ENCODE results near the gene MYH9.
A peak's percentile ranks its signal among the peaks of the same experiment; 100 is the strongest.

Gene MYH9

DNA sequence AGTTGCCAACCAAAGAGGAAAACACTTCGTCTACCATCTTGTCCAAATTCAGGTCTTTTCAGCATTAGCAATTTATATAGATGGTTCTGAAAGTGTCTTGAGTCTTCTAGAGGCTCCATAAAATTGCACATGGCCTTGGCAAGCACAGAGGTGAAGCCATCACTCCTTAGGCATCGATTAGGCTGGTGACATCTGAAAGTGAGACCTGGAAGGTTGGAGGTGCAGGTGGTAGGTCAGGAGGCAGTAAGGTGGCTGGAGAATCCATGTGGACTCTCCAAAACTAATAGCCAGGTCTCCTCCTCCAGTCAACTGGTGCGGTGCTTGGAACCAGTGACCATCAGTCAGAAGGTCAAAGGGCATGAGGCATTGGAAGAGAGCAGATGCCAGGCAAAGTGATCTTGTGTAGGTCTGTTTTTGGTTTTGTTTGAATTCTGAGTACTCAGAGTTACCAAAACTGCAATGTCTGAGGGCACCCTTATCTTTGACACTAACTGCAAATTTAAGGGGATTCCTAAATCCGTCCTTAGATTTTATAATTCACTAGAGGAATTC lies 141.9 kb downstream of the MYH9 start:
- DNase-seq (ENCODE audit: low read depth): no peak

DNA sequence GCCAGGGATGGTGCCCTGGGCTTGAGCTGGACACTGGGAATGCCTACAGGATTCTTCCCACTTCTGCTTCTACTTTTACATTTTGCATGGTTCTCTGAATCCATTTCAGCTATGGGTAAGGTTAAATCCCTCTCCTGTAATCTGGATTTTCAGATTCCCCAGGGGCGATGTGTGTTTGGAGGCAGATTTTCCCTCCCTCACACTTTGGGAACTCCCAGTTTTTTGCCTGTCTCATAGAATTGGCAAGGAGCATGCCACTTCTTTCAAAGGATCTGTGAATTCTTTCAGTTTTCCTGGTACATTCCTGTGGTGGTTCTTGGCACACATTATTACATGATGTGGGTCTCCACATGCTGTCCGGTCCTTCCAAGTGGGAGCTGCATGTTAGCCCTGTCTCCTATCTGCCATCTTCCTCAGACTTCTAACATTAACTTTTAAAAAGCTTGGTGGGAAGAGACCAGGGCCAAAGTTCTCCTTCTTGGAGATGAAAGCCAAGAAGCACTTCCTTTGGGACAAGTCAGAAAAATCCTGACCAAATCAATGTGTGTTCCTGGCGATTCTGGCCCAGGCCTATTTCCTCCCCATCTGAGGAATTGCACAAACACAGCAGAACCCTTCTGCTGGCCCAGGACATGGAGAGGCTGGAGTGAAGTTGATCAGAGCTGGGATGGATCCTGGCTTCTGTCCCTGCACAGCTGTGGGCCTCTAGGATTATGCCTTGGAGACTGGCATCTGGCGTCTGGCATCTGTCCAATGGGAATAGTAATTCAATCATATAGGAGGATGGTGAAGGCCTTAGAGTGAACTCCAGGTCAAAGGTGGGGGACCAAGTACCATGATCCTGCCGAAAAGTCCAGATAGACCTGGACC lies 143.0 kb downstream of the MYH9 start:
- DNase-seq (ENCODE audit: low read depth): no peak

DNA sequence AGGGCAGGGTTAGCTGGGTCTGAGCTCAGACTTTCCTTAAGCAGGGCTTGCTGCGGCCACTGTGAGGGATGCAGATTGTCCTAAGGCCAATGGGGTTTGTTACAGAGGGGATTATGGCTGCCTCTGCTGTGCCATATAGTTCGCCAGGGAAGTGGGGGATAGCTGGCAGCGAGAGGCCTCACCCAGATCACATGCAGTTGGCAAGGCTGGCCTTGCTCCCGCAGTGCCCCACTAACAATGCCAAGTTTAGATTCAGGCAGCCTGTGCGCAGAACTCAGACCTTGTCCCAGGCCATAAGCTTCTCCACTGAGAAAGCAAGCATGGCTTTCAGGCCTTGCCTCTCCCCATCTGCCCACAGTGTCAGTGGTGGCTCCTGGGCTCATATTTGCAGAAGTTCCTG lies 143.8 kb downstream of the MYH9 start:
- DNase-seq (ENCODE audit: low read depth): no peak

DNA sequence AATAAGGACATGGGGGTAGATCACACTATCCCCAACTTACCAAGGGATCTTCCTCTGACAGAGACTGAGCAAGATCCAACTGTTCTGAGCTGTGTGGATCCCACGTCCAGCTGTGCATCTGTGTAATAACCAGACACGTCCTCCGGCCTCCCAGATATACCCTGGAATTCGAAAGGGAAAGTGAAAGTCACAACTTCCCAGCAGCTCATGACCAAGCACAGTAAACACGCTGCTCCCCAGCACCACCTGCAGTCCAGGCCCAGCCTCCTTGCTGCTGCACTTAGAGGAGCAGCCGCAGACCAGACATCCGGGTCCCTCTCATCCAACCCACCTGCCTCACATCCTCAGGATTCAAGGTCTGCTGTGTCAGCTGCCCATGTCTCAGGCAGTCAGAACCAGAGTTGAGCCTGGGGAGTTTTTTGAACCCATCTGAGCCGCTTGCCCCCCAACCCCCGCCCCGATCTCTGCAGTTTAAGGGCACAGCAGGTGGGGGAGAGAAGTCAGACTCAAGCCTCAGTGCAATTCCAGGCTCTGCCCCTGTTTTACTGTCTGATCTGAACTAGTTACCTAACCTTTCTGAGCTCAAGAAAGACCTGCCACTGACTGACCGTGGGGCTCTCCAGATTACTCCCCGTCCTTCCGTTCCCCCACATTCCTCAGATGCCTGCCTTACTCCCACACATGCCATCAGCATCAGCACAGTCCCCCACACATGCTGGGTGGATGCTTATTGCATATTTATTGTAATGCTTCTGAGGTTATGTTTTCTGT lies 148.2 kb downstream of the MYH9 start, which contains the start of gene APOL2:
TSS of gene APOL2 (minus strand) at position 127 of the 771 bp plus-strand sequence. CDS start 6,365 bp downstream, outside the sequence.
- DNase-seq (ENCODE audit: low read depth): peak; percentile 63

DNA sequence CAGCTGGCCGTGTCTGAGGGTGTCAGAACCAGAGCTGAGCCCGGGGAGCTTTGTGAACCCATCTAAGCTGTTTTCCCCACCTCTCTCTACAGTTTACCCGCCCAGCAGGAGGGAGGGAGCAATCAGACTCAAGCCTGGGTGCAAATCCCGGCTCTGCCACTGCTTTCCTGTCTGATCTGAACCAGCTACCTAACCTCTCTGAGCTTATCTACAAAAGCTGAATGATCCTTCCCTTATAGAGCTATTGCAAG lies 148.7 kb downstream of the MYH9 start:
- DNase-seq (ENCODE audit: low read depth): no peak

DNA sequence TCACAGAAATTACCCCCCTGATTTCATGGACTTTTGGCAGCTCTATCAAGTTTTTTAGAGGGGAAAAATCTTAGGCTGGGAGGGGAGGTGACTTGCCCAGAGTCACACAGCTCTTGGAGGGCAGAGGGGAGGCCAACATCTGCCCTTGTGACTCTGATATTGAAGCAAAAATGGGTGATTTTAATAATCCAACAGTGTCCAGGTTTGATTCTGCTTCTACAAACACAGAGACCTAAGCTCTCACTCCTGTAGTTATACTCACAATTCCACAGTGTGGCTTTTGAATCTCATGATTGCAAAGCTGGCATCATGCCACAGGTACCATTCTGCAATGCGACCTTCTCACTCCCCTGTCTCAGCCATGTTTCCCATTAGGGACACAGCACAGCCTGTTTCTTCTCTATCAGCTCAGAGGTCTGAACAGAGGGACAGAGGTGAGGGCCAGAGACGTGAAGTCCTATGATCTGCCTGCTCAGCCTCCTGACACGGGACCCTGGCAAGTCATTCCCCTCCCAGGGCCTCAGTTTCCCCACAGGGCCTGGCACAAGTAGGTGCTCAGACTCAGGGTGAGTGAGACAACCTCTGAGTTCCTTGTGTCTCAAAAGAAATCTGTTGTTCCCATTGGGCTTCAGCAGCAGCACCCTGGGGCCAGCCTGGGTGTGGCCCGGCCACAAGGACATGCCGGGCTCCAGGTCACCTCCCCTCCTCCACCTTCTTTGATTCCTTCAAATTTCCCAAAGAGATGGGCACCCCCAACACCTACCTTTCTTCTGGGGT lies 149.2 kb downstream of the MYH9 start:
- no peak for DNase-seq (ENCODE audit: low read depth)

DNA sequence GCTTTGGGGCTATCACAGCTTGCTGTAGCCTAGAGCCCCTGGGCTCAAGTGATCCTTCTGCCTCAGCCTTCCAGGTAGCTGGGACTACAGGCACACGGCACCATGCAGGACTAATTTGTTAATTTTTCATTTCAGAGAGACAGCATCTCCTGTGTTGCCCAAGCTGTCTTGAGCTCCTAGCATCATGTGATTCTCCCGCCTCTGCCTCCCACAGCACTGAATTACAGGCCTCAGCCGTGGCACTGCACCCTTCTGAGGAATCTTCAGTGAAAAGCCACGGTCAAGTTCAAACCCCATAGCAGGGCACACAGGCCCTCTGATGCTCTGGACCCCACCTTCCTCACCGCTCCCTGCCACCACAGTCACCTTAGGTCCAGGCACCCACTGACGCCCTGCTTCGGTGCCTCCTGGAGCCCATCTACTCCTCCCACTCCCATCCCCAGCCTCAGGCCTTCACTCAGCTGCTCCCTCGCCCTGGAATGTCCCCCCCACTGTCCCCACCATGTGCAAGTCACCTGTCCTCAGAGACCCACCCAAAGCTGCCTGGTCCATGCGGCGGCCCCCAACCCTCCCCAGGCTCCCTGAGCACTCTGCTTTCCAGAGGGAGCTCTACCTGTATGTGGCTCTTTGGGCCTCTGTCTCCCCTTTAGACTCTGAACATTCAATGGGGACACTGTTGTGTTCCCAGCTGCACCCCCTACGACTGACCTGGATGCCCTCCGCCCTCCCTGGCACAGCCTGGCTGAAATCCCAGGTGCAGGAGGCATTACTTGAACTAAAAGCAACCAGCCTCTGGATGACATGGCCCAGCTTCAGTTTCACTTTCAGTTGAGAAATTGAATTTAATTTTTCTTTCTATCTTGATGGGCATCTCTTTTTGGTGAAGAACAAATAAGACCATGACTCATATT lies 150.1 kb downstream of the MYH9 start:
- no peak for DNase-seq (ENCODE audit: low read depth)

DNA sequence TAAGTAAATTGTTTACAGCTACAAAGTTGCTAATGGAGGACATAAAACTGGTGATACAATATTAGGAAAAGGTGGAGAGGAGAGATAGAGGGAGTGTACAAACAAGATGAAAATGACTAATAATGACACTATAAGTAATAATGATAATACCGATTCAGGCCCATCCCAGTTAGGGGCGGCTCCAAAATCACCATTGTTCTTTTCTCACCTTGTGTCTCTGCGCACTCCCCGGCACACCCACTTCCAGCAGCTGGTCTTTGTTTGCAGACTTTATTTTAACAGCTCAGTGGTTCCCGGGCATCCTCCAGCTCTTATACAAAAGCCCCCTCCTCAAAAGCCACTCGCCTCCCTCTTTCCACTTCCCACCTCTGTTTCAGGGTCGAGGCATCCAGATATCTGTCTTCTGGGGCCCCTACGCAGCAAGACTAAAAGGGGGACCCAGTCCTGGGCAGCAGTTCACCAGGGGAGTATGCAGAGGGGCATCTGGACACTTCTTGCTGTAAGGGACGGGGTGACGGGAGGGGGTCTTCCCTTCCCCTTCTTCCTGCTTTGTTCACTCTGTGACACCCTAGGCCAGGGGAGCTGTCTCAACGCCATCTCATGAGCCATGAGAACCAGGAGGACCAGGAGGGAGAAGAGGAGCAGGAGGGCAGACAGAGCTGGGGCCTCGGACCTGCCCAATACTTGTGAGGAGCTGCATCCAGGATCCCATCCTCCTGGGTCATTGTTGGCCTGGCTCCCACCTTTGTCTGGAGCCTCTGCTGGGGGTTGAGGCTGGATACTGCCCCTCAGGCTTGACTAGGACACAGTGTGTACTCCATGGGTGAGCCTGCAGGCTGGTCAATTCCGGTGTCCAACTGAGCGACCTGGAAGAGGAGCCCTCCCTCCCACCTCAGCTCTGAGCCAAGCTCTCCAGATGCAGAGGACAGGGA lies 151.1 kb downstream of the MYH9 start:
- DNase-seq (ENCODE audit: low read depth): no peak

DNA sequence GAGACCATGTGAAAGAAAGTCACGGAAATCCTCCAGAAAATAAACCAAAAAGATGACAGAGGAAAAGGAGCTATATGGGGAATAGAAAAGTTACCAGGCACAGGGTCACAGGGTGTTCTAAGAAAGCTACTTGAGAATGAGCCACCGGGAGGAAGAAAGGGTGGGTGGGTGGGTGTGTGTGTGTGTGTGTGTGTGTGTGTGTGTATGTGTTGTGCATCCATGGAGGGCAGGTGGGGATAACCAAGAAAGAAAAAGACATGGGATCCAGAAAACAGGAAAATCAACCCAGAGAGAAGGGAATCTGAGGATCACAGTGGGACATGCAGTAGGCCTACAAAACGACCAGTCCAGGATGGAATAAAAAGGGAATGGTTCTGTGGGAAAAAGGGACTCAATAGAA lies 152.2 kb downstream of the MYH9 start:
- no peak for DNase-seq (ENCODE audit: low read depth)

DNA sequence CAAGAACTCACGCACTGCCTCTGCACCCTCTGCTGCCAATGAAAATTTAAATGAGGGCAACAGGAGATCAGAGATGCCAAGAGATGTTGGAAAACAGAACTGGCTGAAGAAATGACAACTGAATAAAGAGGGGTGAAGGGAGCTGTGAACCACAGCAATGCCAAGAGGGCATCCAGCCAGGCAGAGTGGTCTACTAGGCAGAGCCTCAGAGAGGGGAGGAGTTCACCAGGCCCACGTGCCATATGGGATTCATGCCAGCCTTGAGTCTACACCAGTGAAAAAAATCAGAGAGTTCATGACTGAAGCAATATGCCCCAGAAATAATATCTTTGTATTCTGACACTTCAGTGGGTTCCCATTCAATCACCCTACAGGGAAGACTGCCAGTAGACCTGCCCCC lies 152.8 kb downstream of the MYH9 start:
- no peak for DNase-seq (ENCODE audit: low read depth)

DNA sequence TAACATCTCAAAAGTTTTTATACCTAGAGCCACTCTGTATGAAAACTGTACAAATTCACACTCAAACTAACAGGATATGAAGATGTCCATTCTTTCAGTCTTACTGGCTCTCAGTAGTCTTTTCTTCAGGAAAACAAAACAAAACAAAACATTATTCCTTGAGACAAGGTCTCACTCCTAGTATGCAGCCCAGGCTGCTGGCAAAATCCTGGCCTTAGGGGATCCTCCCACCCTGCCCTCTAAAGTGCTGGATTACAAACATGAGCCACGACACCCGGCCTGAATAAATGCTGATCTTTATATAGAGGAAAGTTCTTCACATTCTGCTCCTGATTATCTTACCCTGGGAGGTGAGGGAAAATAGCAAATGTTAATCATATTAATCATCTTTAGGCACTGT lies 153.6 kb downstream of the MYH9 start:
- no peak for DNase-seq (ENCODE audit: low read depth)

DNA sequence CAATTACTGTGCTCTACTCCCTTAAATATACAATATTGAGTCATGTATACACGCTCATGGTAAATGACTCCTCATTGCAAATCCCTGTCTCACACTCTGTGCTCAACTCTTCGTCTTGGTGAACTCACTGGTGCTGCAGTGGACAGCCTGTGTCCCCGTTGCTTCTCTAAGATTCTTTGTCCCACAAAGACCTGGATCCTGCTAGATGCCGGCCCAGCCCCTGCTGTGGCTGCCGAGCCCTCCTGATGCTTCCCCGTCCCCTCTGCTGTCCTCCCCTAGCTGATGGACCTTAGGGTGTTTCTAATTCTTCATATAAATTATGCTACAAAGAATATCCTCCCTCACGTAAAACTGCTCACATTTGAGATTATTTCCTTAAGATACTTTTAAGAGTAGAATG lies 154.0 kb downstream of the MYH9 start:
- DNase-seq (ENCODE audit: low read depth): no peak

DNA sequence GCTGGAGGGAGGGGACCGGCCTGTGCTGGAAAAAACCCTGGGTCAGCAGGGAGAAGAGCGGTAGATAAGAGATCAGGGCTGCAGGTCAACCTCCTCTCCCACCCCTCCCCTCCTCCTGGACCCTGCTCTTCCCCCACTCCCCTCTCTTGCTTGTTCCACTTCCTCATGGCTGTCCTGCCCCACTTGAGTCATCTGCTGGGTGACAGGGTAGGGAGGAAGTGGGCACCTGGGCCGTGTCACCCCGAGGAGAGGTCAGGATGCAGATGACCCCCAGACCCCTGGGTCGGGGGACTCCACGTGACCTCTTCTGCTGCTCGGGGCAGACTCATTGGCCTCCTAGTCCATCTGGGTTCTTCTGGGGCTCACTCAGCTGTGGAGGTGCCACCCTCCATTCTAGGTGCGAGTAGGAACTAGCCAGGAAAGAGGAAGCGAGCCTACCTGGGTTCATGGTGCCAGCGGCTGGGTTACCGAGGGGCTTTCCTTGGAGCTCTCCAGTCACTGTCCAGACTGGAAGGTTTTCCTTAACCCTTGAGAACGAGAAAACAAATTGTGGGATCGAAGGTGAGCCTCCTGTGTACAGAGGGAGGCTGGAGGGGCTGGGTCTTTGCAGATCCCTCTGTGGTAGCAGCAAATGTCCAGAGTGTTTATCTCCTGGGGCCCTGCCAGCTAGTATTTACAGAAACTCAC lies 154.9 kb downstream of the MYH9 start:
- no peak for DNase-seq (ENCODE audit: low read depth)
